Ammon's horn (tissue), 1 donor: Measurements from ENCODE around the gene ABCD3.
A peak's percentile ranks its signal among the peaks of the same experiment; 100 is the strongest.
"Not testable (repeated sequence)": the region's sequence is repeated elsewhere in the genome, so short reads cannot be mapped to it uniquely, and the experiment has no call there.

ENCODE experiments used
- DNase-seq: peaks from one replicate; pipeline ENCODE4 v3.0.0-alpha.2; 2016; ENCODE audit warnings: low spot score

The ABCD3 gene

GRCh38 chr1:94417978-94418663 is at the start of gene ABCD3:
Gene ABCD3, plus strand, starts transcription at chr1:94418389. Its CDS starts 90 bp downstream, at chr1:94418479.
- peak; percentile 97 for DNase-seq

- not testable (repeated sequence) for DNase-seq
These were observed 45.4 kb upstream of the ABCD3 start for GRCh38 chr1:94372771-94373170.

- DNase-seq = not testable (repeated sequence)
These were observed 44.9 kb upstream of the ABCD3 start for GRCh38 chr1:94373311-94373710.

- not testable (repeated sequence) for DNase-seq
These were observed 42.5 kb upstream of the ABCD3 start for GRCh38 chr1:94375666-94376065.

- DNase-seq = not testable (repeated sequence)
These were observed 39.7 kb upstream of the ABCD3 start for GRCh38 chr1:94378493-94378892.

- no peak for DNase-seq
These were observed 38.6 kb upstream of the ABCD3 start for GRCh38 chr1:94379615-94380014.

- no peak for DNase-seq
These were observed 36.0 kb upstream of the ABCD3 start for GRCh38 chr1:94382201-94382600.

- DNase-seq = no peak
These were observed 34.2 kb upstream of the ABCD3 start for GRCh38 chr1:94383966-94384408.

GRCh38 chr1:94384485-94385265 is 33.5 kb upstream of the ABCD3 start:
- no peak for DNase-seq

GRCh38 chr1:94385308-94385929 is 32.8 kb upstream of the ABCD3 start:
- no peak for DNase-seq

GRCh38 chr1:94389298-94389697 is 28.9 kb upstream of the ABCD3 start:
- no peak for DNase-seq

GRCh38 chr1:94394247-94394646 is 23.9 kb upstream of the ABCD3 start:
- no peak for DNase-seq

- no peak for DNase-seq
These were observed 23.0 kb upstream of the ABCD3 start for GRCh38 chr1:94395231-94395630.

GRCh38 chr1:94395748-94396309 is 22.4 kb upstream of the ABCD3 start:
- DNase-seq = no peak

- DNase-seq = peak; percentile 18
These were observed 21.7 kb upstream of the ABCD3 start for GRCh38 chr1:94396356-94397010.

GRCh38 chr1:94398356-94398755 is 19.8 kb upstream of the ABCD3 start:
- DNase-seq = no peak

- DNase-seq = no peak
These were observed 18.7 kb upstream of the ABCD3 start for GRCh38 chr1:94399453-94399852.

GRCh38 chr1:94401206-94401605 is 17.0 kb upstream of the ABCD3 start:
- DNase-seq = no peak

GRCh38 chr1:94406446-94406845 is 11.7 kb upstream of the ABCD3 start:
- DNase-seq = no peak

GRCh38 chr1:94408104-94408830 is 9.9 kb upstream of the ABCD3 start:
- no peak for DNase-seq

- DNase-seq = no peak
These were observed 7.0 kb upstream of the ABCD3 start for GRCh38 chr1:94411237-94411636.
